Thymus (tissue), 11 donors: Measurements from ENCODE around the gene DNASE1L2. TPM values are rescaled to one million over a fixed set of nuclear protein-coding genes. Genes with fewer than 3 reads are reported as not detected.
"Not testable (repeated sequence)": the region's sequence is repeated elsewhere in the genome, so short reads cannot be mapped to it uniquely, and the experiment has no call there.

ENCODE experiments used
- DNase-seq, 9 donors: peaks; one replicate each; pipeline ENCODE4 v3.0.0-alpha.2; 2013; ENCODE audit warnings: low spot score in 9 of 9, low read depth in 6 of 9, missing footprints in 1 of 9
- H3K27ac ChIP-seq, 2 donors: one replicate each; pipeline ENCODE4 v1.5.1; 2013; ENCODE audit warnings: control low read depth in 1 of 2, low read depth in 1 of 2, low read length in 1 of 2, mild to moderate bottlenecking in 1 of 2, moderate library complexity in 1 of 2
- H3K27me3 ChIP-seq, 2 donors: one replicate each; pipeline ENCODE4 v1.5.1; 2013; ENCODE audit warnings: low read length in 1 of 2; ENCODE audit not compliant: control insufficient read depth in 2 of 2, insufficient read depth in 1 of 2
- H3K36me3 ChIP-seq, 2 donors: one replicate each; pipeline ENCODE4 v1.5.1; 2013; ENCODE audit warnings: low read length in 1 of 2, mild to moderate bottlenecking in 1 of 2, moderate library complexity in 1 of 2; ENCODE audit not compliant: control insufficient read depth in 2 of 2, insufficient read depth in 2 of 2
- H3K4me1 ChIP-seq, 2 donors: one replicate each; pipeline ENCODE4 v1.5.1; 2013; ENCODE audit warnings: low read length in 2 of 2; ENCODE audit not compliant: control insufficient read depth in 2 of 2, insufficient read depth in 2 of 2
- H3K4me3 ChIP-seq, 2 donors: one replicate each; pipeline ENCODE4 v1.5.1; 2013; ENCODE audit warnings: low read length in 2 of 2, control low read depth in 1 of 2, mild to moderate bottlenecking in 1 of 2
- H3K9me3 ChIP-seq, 2 donors: one replicate each; pipeline ENCODE4 v1.5.1; 2013; ENCODE audit warnings: low read length in 1 of 2, mild to moderate bottlenecking in 1 of 2; ENCODE audit not compliant: control insufficient read depth in 2 of 2, insufficient read depth in 1 of 2
- WGBS: extraction: QIAGEN DNeasy Blood & Tissue Kit; methylation state at CpG from one replicate; pipeline ENCODE4 v1.1.7; 2013; 5-methylcytosine and 5-hydroxymethylcytosine counted together
- polyA plus RNA-seq: library from polyadenylated mRNA; stranded (reverse); fragments of 200-250 nt; gene quantifications from one replicate; pipeline ENCODE4 v1.2.3, GENCODE V29; 2013
- total RNA-seq: library from RNA; stranded (reverse); fragments of 120-200 nt; gene quantifications from one replicate; pipeline ENCODE4 v1.2.4, GENCODE V29; 2013
- donor health status: healthy.

DNASE1L2 gene
- total and polyA plus RNA-seq, 2 donors: 0.99 to 3.5 TPM

GRCh38 chr16:2234813-2235170 lies 1.5 kb upstream of the DNASE1L2 start:
- peaks cover 59 to 65% of the 10 kb centered on the region in 2 donors for H3K36me3 ChIP-seq
- peaks cover 0 to 4% of the 10 kb centered on the region in 2 donors for H3K4me1 ChIP-seq
- no peaks in the 10 kb centered on the region for H3K9me3 ChIP-seq
- no peak overlapping the region for H3K4me3 ChIP-seq
- no peak overlapping the region for H3K27ac ChIP-seq
- WGBS: 97% methylated on average over 18 of the region's 18 CpGs
- peaks cover 30 to 41% of the 10 kb centered on the region in 2 donors for H3K27me3 ChIP-seq
- DNase-seq: no peak

GRCh38 chr16:2235234-2235651 lies 1.0 kb upstream of the DNASE1L2 start:
- WGBS: 97% methylated on average over 28 of the region's 28 CpGs
- Histone ChIP-seq H3K4me3 (no peak overlapping the region), H3K27ac (no peak overlapping the region), H3K9me3 (no peaks in the 10 kb centered on the region), H3K27me3 (peaks cover 30 to 41% of the 10 kb centered on the region in 2 donors), H3K36me3 (peaks cover 58 to 63% of the 10 kb centered on the region in 2 donors), H3K4me1 (peaks cover 0 to 4% of the 10 kb centered on the region in 2 donors)
- DNase-seq: no peak

GRCh38 chr16:2235695-2236336 lies 428 bp upstream of the DNASE1L2 start:
- Histone ChIP-seq H3K9me3 (no peaks in the 10 kb centered on the region), H3K36me3 (peaks cover 52 to 60% of the 10 kb centered on the region in 2 donors), H3K4me3 (no peak overlapping the region), H3K27ac (no peak overlapping the region), H3K27me3 (peaks cover 30 to 41% of the 10 kb centered on the region in 2 donors), H3K4me1 (peaks cover 0 to 3% of the 10 kb centered on the region in 2 donors)
- WGBS: 94% methylated on average over 19 of the region's 19 CpGs
- DNase-seq: no peak

GRCh38 chr16:2237102-2237482 lies 848 bp downstream of the DNASE1L2 start:
- Histone ChIP-seq H3K4me1 (no peaks in the 10 kb centered on the region), H3K4me3 (no peak overlapping the region), H3K27ac (no peak overlapping the region), H3K9me3 (no peaks in the 10 kb centered on the region), H3K27me3 (peaks cover 30 to 41% of the 10 kb centered on the region in 2 donors), H3K36me3 (peaks cover 39 to 47% of the 10 kb centered on the region in 2 donors)
- no peak for DNase-seq
- WGBS: 13% methylated on average over 40 of the region's 40 CpGs

GRCh38 chr16:2237493-2238149 lies 1.4 kb downstream of the DNASE1L2 start:
- H3K4me1 ChIP-seq: no peaks in the 10 kb centered on the region
- WGBS: 34% methylated on average over 65 of the region's 65 CpGs
- peaks cover 39 to 45% of the 10 kb centered on the region in 2 donors for H3K36me3 ChIP-seq
- H3K27ac ChIP-seq: no peak overlapping the region
- no peak overlapping the region for H3K4me3 ChIP-seq
- peaks cover 30 to 41% of the 10 kb centered on the region in 2 donors for H3K27me3 ChIP-seq
- DNase-seq: no peak
- no peaks in the 10 kb centered on the region for H3K9me3 ChIP-seq

GRCh38 chr16:2238150-2238837 lies 2.0 kb downstream of the DNASE1L2 start:
- Histone ChIP-seq H3K9me3 (no peaks in the 10 kb centered on the region), H3K36me3 (peaks cover 39 to 45% of the 10 kb centered on the region in 2 donors), H3K27ac (no peak overlapping the region), H3K4me1 (no peaks in the 10 kb centered on the region), H3K27me3 (peaks cover 30 to 41% of the 10 kb centered on the region in 2 donors), H3K4me3 (no peak overlapping the region)
- 87% methylated on average over 18 of the region's 18 CpGs for WGBS
- no peak for DNase-seq

- WGBS: 94% methylated on average over 15 of the region's 15 CpGs
- no peak overlapping the region for H3K4me3 ChIP-seq
- DNase-seq: no peak
- H3K36me3 ChIP-seq: peaks cover 39 to 45% of the 10 kb centered on the region in 2 donors
- no peak overlapping the region for H3K27ac ChIP-seq
- no peaks in the 10 kb centered on the region for H3K9me3 ChIP-seq
- H3K4me1 ChIP-seq: no peaks in the 10 kb centered on the region
- peaks cover 30 to 41% of the 10 kb centered on the region in 2 donors for H3K27me3 ChIP-seq
These were observed 2.8 kb downstream of the DNASE1L2 start for GRCh38 chr16:2238838-2239675.

GRCh38 chr16:2240331-2240730 lies 4.1 kb downstream of the DNASE1L2 start:
- H3K4me1 ChIP-seq, H3K27ac ChIP-seq, H3K9me3 ChIP-seq, DNase-seq, H3K4me3 ChIP-seq: not testable (repeated sequence)
- Histone ChIP-seq H3K36me3 (peaks cover 38 to 43% of the 10 kb centered on the region in 2 donors), H3K27me3 (peaks cover 28 to 37% of the 10 kb centered on the region in 2 donors)
- 97% methylated on average over 9 of the region's 9 CpGs for WGBS
